ENCODE measurements around the gene PRPS2. TPM values are rescaled to one million over a fixed set of nuclear protein-coding genes. Genes with fewer than 3 reads are reported as not detected.

PRPS2 gene
- total and polyA plus RNA-seq, 2 of the 8 experiments (the other 6 are each of a cell fraction or from before 2014, with no cell fraction given), result 11.8 to 31.4 TPM

GRCh38 chrX:12865359-12865758, 74.1 kb downstream of the PRPS2 start:
- no peak overlapping the region for H2BK5ac ChIP-seq (ENCODE audit: low read depth, low read length)
- H2BK120ac ChIP-seq (replicated peaks; ENCODE audit: low read depth, low read length), result no peak overlapping the region
- no peak overlapping the region for H3K4me3 ChIP-seq (ENCODE audit: extremely low read depth in 1 of 4, insufficient read depth in 2 of 4, low read depth in 3 of 4, low read length in 4 of 4)
- H3K9me3 ChIP-seq (ENCODE audit: insufficient read depth in 2 of 2, low read depth in 1 of 2, low read length in 1 of 2), result peaks cover 0 to 9% of the 10 kb centered on the region in 2 experiments; a peak in 1 of 4 replicates
- no peaks in the 10 kb centered on the region for H3K79me1 ChIP-seq (ENCODE audit: low read depth, low read length)
- H3K27ac ChIP-seq (ENCODE audit: low read depth, low read length), result no peak overlapping the region
- WGBS, 2 experiments (ENCODE audit: extremely low coverage in 1 of 2, insufficient coverage in 1 of 2, insufficient read length in 1 of 2, insufficient replicate concordance in 2 of 2, low coverage in 1 of 2, low lambda C conversion rate in 2 of 2, missing lambda C conversion rate in 1 of 2), result 84% methylated on average over 7 of the region's 7 CpGs; no CpG with 5 or more reads in 1 of the 2 experiments
- H2BK20ac ChIP-seq (ENCODE audit: low read length), result no peak overlapping the region
- H4K8ac ChIP-seq (ENCODE audit: extremely low read depth, insufficient read depth, low read length), result no peak overlapping the region
- no peak overlapping the region for H3K56ac ChIP-seq (replicated peaks; ENCODE audit: insufficient read length, low read depth, low read length)
- H3K14ac ChIP-seq (ENCODE audit: insufficient read length), result no peak overlapping the region
- no peak overlapping the region for H4K5ac ChIP-seq (ENCODE audit: insufficient read length, low read depth, low read length)
- H2BK12ac ChIP-seq (ENCODE audit: low read depth, low read length), result no peak overlapping the region
- H3K36me3 ChIP-seq (ENCODE audit: control insufficient read depth in 2 of 4, insufficient read depth in 4 of 4, low read length in 3 of 4), result no peaks in the 10 kb centered on the region
- H3K18ac ChIP-seq (ENCODE audit: extremely low read depth, low read length), result no peak overlapping the region
- no peak overlapping the region for H3K4me2 ChIP-seq (ENCODE audit: insufficient read depth in 1 of 2, low read depth in 2 of 2, low read length in 2 of 2)
- H3K23me2 ChIP-seq (ENCODE audit: low read depth, low read length), result no peaks in the 10 kb centered on the region
- POLR2A ChIA-PET (ENCODE audit: partially characterized antibody), result no interaction called here
- no peaks in the 10 kb centered on the region for H4K20me1 ChIP-seq (replicated peaks in 1 of 2; ENCODE audit: control insufficient read depth in 1 of 2, insufficient read depth in 2 of 2, low read length in 2 of 2)
- H3K23ac ChIP-seq (ENCODE audit: insufficient read length), result no peak overlapping the region
- no peaks in the 10 kb centered on the region for H3K4me1 ChIP-seq (replicated peaks in 1 of 4; ENCODE audit: control insufficient read depth in 3 of 4, insufficient read depth in 4 of 4, low read length in 3 of 4)
- H3K4ac ChIP-seq (replicated peaks; ENCODE audit: insufficient read length, low read depth, low read length), result no peak overlapping the region
- FAIRE-seq (no peak), DNase-seq (ENCODE audit: low read depth in 1 of 2, low spot score in 2 of 2) (no peak)
- H2AFZ ChIP-seq (ENCODE audit: low read length), result no peak overlapping the region
- no peak overlapping the region for H2BK15ac ChIP-seq (ENCODE audit: low read length)
- no peak overlapping the region for H3K9ac ChIP-seq (replicated peaks in 1 of 4; ENCODE audit: extremely low read depth in 1 of 4, low read depth in 3 of 4, low read length in 3 of 4)
- H3K79me2 ChIP-seq (ENCODE audit: control insufficient read depth in 1 of 2, insufficient read depth in 2 of 2, low read length in 2 of 2), result no peaks in the 10 kb centered on the region
- H2AK5ac ChIP-seq (ENCODE audit: low read depth, low read length), result no peak overlapping the region
- H3K27me3 ChIP-seq (replicated peaks in 1 of 4; ENCODE audit: control insufficient read depth in 3 of 4, extremely low read depth in 1 of 4, insufficient read depth in 3 of 4, low read length in 3 of 4), result no peaks in the 10 kb centered on the region
- CTCF ChIA-PET (ENCODE audit: partially characterized antibody), result interaction anchor here (0.6 kb wide), 1 partner anchor 11 kb away, joined by 3 read pairs; no protein-coding TSS in a partner anchor
- H4K91ac ChIP-seq (replicated peaks; ENCODE audit: insufficient read length, low read length), result no peak overlapping the region
- no peak for TF ChIP-seq BCL11A (IDR thresholded peaks at IDR 0.05; ENCODE audit: low read depth in 2 of 2, low read length in 2 of 2)
- no peak for TF ChIP-seq CBX8 (IDR thresholded peaks at IDR 0.05; ENCODE audit: borderline replicate concordance, low read depth, low read length)
- TF ChIP-seq RFX5 (IDR thresholded peaks at IDR 0.05; ENCODE audit: borderline replicate concordance, low read depth, low read length), result no peak
- no peak for TF ChIP-seq JUN (IDR thresholded peaks at IDR 0.05; ENCODE audit: low read depth, low read length)
- TF ChIP-seq BACH1 (IDR thresholded peaks at IDR 0.05; ENCODE audit: low read length), result no peak
- no peak for TF ChIP-seq TEAD4 (IDR thresholded peaks at IDR 0.05; ENCODE audit: low read depth, low read length)
- TF ChIP-seq CREB1 (IDR thresholded peaks at IDR 0.05), result no peak
- TF ChIP-seq RBBP5 (IDR thresholded peaks at IDR 0.05; ENCODE audit: borderline replicate concordance, low read depth, low read length), result no peak
- TF ChIP-seq PHF8 (conservative IDR thresholded peaks at IDR 0.05; ENCODE audit: low read depth, low read length), result no peak
- TF ChIP-seq CHD1 (IDR thresholded peaks at IDR 0.05; ENCODE audit: low read depth, low read length), result no peak
- TF ChIP-seq TAF1 (IDR thresholded peaks at IDR 0.05; ENCODE audit: low read depth, low read length), result no peak
- TF ChIP-seq TBP (IDR thresholded peaks at IDR 0.05; ENCODE audit: low read depth, low read length), result no peak
- no peak for TF ChIP-seq SIRT6 (IDR thresholded peaks at IDR 0.05; ENCODE audit: low read length)
- TF ChIP-seq GABPA (IDR thresholded peaks at IDR 0.05; ENCODE audit: borderline replicate concordance, insufficient read depth, low read length), result no peak
- TF ChIP-seq YY1 (IDR thresholded peaks at IDR 0.05; ENCODE audit: low read depth, low read length), result no peak
- no peak for TF ChIP-seq HDAC2 (IDR thresholded peaks at IDR 0.05; ENCODE audit: borderline replicate concordance in 1 of 2, low read depth in 2 of 2, low read length in 2 of 2)
